ENCODE measurements around the gene GPR17.

DNA sequence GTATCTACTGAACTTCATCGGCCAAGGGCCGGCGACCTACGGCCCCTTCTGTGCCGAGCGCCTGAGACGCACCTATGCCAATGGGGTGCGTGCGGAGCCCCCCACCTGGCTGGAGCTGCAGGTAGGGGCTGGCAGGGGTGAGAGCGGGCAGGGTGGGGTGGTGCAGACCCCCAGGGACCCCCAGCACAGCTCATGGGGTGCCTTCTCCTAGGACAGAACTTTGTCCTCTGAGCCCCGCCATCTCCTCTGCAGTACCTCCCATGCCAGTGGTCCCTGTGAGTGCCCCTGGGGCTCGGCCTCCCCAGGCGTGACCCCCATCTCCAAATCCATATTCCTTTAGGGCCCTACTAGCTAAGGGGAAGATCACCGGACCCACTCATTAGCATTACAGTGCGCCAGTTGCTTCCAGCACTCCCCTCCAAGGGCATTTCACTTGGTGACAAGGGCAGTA lies 23.9 kb upstream of the GPR17 start:
- TF ChIP-seq, protein P1, sequence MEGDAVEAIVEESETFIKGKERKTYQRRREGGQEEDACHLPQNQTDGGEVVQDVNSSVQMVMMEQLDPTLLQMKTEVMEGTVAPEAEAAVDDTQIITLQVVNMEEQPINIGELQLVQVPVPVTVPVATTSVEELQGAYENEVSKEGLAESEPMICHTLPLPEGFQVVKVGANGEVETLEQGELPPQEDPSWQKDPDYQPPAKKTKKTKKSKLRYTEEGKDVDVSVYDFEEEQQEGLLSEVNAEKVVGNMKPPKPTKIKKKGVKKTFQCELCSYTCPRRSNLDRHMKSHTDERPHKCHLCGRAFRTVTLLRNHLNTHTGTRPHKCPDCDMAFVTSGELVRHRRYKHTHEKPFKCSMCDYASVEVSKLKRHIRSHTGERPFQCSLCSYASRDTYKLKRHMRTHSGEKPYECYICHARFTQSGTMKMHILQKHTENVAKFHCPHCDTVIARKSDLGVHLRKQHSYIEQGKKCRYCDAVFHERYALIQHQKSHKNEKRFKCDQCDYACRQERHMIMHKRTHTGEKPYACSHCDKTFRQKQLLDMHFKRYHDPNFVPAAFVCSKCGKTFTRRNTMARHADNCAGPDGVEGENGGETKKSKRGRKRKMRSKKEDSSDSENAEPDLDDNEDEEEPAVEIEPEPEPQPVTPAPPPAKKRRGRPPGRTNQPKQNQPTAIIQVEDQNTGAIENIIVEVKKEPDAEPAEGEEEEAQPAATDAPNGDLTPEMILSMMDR (conservative IDR thresholded peaks at IDR 0.05; ENCODE audit: low read depth, low read length) = no peak
- TF ChIP-seq EZH2 (IDR thresholded peaks at IDR 0.05; ENCODE audit: low read length, unreplicated experiment) = no peak

All from PC-3 (cell line).